Adrenal gland (tissue), 12 donors: Measurements from ENCODE around the gene VRK2. TPM values are rescaled to one million over a fixed set of nuclear protein-coding genes. Genes with fewer than 3 reads are reported as not detected.
"Not testable (repeated sequence)": the region's sequence is repeated elsewhere in the genome, so short reads cannot be mapped to it uniquely, and the experiment has no call there.

Experiments
- DNase-seq, 7 donors: peaks; one replicate each; pipeline ENCODE4 v3.0.0-alpha.2; 2019 to 2020
- H3K27ac ChIP-seq, 5 donors: fragments of 200-600 bp; sonication (generic) in 4 of 5; 1 replicate in 3 of 5; 2 replicates in 2 of 5; pipeline versions ENCODE4 v1.5.1 to v1.8.0; 2016 to 2020; ENCODE audit warnings: mild to moderate bottlenecking in 1 of 5
- H3K27me3 ChIP-seq: fragments of 200-600 bp; 2 replicates; pipeline ENCODE4 v1.8.0; 2021
- H3K36me3 ChIP-seq, 2 donors: fragments of 200-600 bp; replicated peaks in 1 of 2; 1 replicate in 1 of 2; 2 replicates in 1 of 2; pipeline versions ENCODE4 v1.5.1 to v1.8.0; 2018 to 2022
- H3K4me1 ChIP-seq, 2 donors: fragments of 200-600 bp; replicated peaks in 1 of 2; 1 replicate in 1 of 2; 2 replicates in 1 of 2; pipeline versions ENCODE4 v1.5.1 to v1.8.0; 2018 to 2021
- H3K4me3 ChIP-seq, 4 donors: fragments of 200-600 bp; sonication (generic) in 3 of 4; one replicate each; pipeline ENCODE4 v1.5.1; 2016 to 2018
- H3K9me3 ChIP-seq, 3 donors: fragments of 200-600 bp; sonication (generic) in 1 of 3; replicated peaks in 1 of 3; 1 replicate in 2 of 3; 2 replicates in 1 of 3; pipeline versions ENCODE4 v1.5.1 to v1.8.0; 2016 to 2021
- POLR2A ChIP-seq, 2 donors: fragments of 450-650 bp; IDR thresholded peaks; one replicate each; pipeline ENCODE4 v1.6.1; 2017; ENCODE audit warnings: antibody characterized with exemption in 2 of 2, mild to moderate bottlenecking in 2 of 2, moderate library complexity in 1 of 2
- WGBS, 4 donors: extraction: QIAGEN DNeasy Blood & Tissue Kit in 2 of 4; methylation state at CpG; one replicate each; pipeline versions ENCODE4 v1.1.5 to v1.1.7; 2013 to 2017; 5-methylcytosine and 5-hydroxymethylcytosine counted together
- intact Hi-C, 2 donors: fragments of 100-400 bp; cut with DNase I; formaldehyde crosslinking; loops; one replicate each; pipeline versions ENCODE4 v1.14.1 to v1.15.0; 2022 to 2023
- polyA plus RNA-seq, 3 donors: library from polyadenylated mRNA; stranded (reverse); fragments of 200-250 nt in 2 of 3; fragments of 350-450 nt in 1 of 3; fragmentation: Illumina TruSeq in 1 of 3; extraction: RNeasy Lipid Tissue Mini Kit (QIAGEN cat#74804) in 1 of 3; gene quantifications; one replicate each; pipeline ENCODE4 v1.2.3, GENCODE V29; 2013 to 2014
- total RNA-seq, 9 donors: library from RNA; depleted of rRNA in 4 of 9; stranded (reverse); fragments of >200 nt in 4 of 9; fragments of 120-200 nt in 1 of 9; fragmentation: NEBNext Ultra II Directional in 1 of 9; extraction: Animal tissue kit (Norgen Biotek cat#: 25700) in 1 of 9; gene quantifications; one replicate each; pipeline versions ENCODE4 v1.1.0 to v1.2.4, GENCODE V29; 2013 to 2023
- TF ChIP-seq, protein P1 (sequence below), 6 experiments: fragments of 450-650 bp in 4 of 6; fragments of 200-600 bp in 2 of 6; sonication (generic) in 1 of 6; IDR thresholded peaks; 1 replicate in 5 of 6; 2 replicates in 1 of 6; pipeline versions ENCODE4 v1.5.1 to v1.8.0; 2016 to 2021; ENCODE audit warnings: antibody characterized with exemption in 6 of 6, mild to moderate bottlenecking in 2 of 6, moderate library complexity in 1 of 6
- donor health status: healthy with polysubstance abuse.
- donor health status: Bipolar disorder and iron deficiency.
- donor health status: DM: yes; HTN: yes; CAD: no.
- donor health status: DM: no; HTN: no; CAD: no.
- donor health status: DM: no; HTN: no; CAD: no.
- donor health status: DM: yes; HTN: yes; CAD: no.

VRK2 gene
- total and polyA plus RNA-seq, 12 donors, result 11.2 to 31.8 (median 19.6) TPM

DNA sequence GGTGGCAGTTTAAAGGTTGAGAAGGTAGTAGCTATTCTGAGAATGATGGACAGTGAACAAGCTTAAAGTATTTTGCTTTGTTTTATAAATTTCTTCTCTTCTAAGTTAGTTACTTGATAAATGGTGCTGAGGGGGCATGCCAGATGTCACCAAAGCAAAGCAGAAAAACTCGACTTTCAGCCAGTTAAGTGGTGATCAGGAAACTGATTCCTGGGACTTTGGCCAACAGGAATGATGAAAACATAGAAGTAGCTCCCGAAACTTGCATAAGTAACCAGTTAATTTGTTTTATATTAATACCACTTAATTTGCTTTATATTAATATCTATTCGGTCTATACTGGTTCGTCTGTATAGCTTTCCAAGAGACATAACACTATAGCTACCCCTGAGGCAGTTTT is 111.9 kb downstream of the VRK2 start:
- no peak for DNase-seq
- no peak overlapping the region for H3K4me3 ChIP-seq
- no peak for TF ChIP-seq POLR2A (IDR thresholded peaks at IDR 0.05)
- TF ChIP-seq, protein P1, sequence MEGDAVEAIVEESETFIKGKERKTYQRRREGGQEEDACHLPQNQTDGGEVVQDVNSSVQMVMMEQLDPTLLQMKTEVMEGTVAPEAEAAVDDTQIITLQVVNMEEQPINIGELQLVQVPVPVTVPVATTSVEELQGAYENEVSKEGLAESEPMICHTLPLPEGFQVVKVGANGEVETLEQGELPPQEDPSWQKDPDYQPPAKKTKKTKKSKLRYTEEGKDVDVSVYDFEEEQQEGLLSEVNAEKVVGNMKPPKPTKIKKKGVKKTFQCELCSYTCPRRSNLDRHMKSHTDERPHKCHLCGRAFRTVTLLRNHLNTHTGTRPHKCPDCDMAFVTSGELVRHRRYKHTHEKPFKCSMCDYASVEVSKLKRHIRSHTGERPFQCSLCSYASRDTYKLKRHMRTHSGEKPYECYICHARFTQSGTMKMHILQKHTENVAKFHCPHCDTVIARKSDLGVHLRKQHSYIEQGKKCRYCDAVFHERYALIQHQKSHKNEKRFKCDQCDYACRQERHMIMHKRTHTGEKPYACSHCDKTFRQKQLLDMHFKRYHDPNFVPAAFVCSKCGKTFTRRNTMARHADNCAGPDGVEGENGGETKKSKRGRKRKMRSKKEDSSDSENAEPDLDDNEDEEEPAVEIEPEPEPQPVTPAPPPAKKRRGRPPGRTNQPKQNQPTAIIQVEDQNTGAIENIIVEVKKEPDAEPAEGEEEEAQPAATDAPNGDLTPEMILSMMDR (IDR thresholded peaks at IDR 0.05), result no peak
- no peaks in the 10 kb centered on the region for H3K9me3 ChIP-seq
- intact Hi-C loops, result no loop called here
- H3K27me3 ChIP-seq, result no peaks in the 10 kb centered on the region
- H3K27ac ChIP-seq, result no peak overlapping the region
- no peaks in the 10 kb centered on the region for H3K4me1 ChIP-seq
- H3K36me3 ChIP-seq, result peaks cover 0 to 28% of the 10 kb centered on the region in 2 donors
- WGBS, 4 donors, result 80 to 90% (median 87%) methylated on average over 4 of the region's 4 CpGs

DNA sequence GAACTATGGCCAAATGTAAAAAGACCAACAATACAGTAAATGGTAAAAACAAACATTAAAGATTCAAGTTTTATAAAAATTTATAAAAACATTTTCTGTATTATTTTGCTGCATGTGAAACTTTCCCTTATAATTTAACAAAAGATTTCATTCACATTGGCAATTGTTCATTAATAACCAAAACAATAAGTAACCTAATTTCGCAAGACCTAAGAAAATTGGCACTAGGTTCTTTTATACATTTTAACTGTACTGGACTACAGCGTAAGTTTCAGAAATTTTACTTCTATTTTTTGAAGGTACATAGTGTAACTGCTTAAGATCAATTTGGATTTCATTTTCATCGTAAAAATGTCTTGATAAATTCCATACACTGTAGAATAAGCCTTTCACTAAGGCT is 117.3 kb downstream of the VRK2 start:
- Histone ChIP-seq H3K27ac (no peak overlapping the region), H3K4me3 (no peak overlapping the region), H3K36me3 (peaks cover 0 to 28% of the 10 kb centered on the region in 2 donors), H3K9me3 (no peaks in the 10 kb centered on the region), H3K4me1 (no peaks in the 10 kb centered on the region), H3K27me3 (no peaks in the 10 kb centered on the region)
- intact Hi-C loops, result no loop called here
- WGBS, 4 donors, result 97 to 99% (median 98%) methylated on average over 3 of the region's 3 CpGs
- DNase-seq, result no peak
- TF ChIP-seq, protein P1 (IDR thresholded peaks at IDR 0.05), result no peak
- no peak for TF ChIP-seq POLR2A (IDR thresholded peaks at IDR 0.05)

DNA sequence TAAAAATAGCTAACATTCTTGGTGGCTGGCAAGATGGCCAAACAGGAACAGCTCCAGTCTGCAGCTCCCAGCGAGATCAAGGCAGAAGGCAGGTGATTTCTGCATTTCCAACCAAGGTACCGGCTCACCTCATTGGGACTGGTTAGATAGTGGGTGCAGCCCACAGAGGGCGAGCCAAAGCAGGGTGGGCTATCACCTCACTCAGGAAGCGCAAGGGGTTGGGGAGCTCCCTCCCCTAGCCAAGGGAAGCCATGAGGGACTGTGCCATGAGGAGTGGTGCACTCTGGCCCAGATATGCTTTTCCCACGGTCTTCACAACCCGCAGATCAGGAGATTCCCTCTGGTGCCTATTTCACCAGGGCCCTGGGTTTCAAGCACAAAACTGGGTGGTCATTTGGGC is 121.5 kb downstream of the VRK2 start:
- H3K27ac ChIP-seq, H3K9me3 ChIP-seq, H3K36me3 ChIP-seq, intact Hi-C loops, H3K4me1 ChIP-seq, H3K4me3 ChIP-seq, H3K27me3 ChIP-seq, DNase-seq: not testable (repeated sequence)
- WGBS, 4 donors, result 91 to 100% (median 99%) methylated on average over 1 to 6 of the region's 6 CpGs

DNA sequence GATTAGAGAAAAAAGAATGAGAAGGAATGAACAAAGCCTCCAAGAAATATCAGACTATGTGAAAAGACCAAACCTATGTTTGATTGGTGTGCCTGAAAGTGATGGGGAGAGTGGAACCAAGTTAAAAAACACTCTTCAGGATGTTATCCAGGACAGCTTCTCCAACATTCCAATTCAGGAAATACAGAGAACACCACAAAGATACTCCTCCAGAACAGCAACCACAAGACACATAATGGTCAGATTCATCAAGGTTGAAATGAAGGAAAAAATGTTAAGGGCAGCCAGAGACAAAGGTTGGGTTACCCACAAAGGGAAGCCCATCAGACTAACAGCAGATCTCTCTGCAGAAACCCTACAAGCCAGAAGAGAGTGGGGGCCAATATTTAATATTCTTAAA is 123.2 kb downstream of the VRK2 start:
- H3K4me3 ChIP-seq, H3K36me3 ChIP-seq, intact Hi-C loops, H3K9me3 ChIP-seq, DNase-seq, H3K4me1 ChIP-seq, H3K27ac ChIP-seq, H3K27me3 ChIP-seq: not testable (repeated sequence)

DNA sequence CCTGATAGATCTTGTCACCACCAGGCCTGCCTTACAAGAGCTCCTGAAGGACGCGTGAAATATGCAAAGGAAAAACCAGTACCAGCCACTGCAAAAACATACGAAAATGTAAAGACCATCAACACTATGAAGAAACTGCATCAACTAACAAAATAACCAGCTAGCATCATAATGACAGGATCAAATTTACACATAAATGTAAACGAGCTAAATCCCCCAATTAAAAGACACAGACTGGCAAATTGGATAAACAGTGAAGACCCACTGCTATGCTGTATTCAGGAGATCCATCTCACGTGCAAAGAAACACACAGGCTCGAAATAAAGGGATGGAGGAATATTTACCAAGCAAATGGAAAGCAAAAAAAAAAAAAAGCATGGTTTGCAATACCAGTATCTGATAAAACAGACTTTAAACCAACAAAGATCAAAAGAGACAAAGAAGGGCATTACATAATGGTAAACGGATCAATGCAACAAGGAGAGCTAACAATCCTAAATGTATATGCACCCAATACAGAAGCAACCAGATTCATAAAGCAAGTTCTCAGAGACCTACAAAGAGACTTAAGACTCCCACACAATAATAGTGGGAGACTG is 123.8 kb downstream of the VRK2 start:
- 94 to 98% (median 97%) methylated on average over 7 of the region's 7 CpGs for WGBS, 4 donors
- intact Hi-C loops, DNase-seq, H3K4me3 ChIP-seq, H3K27me3 ChIP-seq, H3K9me3 ChIP-seq, H3K36me3 ChIP-seq, H3K27ac ChIP-seq, H3K4me1 ChIP-seq: not testable (repeated sequence)

DNA sequence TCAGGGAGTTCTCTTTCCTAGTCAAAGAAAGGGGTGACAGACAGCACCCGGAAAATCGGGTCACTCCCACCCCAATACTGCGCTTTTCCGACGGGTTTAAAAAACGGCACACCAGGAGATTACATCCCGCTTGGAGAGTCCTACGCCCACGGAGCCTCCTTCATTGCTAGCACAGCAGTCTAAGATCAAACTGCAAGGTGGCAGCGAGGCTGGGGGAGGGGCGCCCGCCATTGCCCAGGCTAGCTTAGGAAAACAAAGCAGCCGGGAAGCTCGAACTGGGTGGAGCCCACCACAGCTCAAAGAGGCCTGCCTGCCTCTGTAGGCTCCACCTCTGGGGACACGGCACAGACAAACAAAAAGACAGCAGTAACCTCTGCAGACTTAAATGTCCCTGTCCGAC is 125.2 kb downstream of the VRK2 start:
- H3K4me3 ChIP-seq, H3K36me3 ChIP-seq, H3K9me3 ChIP-seq, DNase-seq, H3K27me3 ChIP-seq, intact Hi-C loops, H3K4me1 ChIP-seq, H3K27ac ChIP-seq: not testable (repeated sequence)
- 91 to 97% (median 95%) methylated on average over 10 to 16 of the region's 16 CpGs for WGBS, 4 donors

DNA sequence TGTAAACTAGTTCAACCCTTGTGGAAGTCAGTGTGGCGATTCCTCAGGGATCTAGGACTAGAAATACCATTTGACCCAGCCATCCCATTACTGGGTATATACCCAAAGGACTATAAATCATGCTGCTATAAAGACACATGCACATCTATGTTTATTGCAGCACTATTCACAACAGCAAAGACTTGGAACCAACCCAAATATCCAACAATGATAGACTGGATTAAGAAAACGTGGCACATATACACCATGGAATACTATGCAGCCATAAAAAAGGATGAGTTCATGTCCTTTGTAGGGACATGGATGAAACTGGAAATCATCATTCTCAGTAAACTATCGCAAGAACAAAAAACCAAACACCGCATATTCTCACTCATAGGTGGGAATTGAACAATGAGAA is 130.6 kb downstream of the VRK2 start:
- H3K4me1 ChIP-seq, H3K27me3 ChIP-seq, DNase-seq, H3K27ac ChIP-seq, H3K9me3 ChIP-seq, intact Hi-C loops, H3K36me3 ChIP-seq, H3K4me3 ChIP-seq: not testable (repeated sequence)
- WGBS, 4 donors, result 83 to 100% (median 91%) methylated on average over 1 to 2 of the region's 4 CpGs

DNA sequence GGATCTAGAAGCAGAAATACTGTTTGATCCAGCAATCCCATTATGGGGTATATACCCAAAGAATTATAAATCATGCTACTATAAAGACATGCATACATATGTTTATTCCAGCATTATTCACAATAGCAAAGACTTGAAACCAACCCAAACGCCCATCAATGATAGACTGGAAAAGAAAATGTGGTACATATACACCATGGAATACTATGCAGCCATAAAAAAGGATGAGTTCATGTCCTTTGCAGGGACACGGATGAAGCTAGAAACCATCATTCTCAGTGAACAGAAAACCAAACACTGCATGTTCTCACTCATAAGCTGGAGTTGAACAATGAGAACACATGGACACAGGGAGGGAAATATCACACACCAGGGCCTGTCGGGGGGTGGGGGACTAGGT is 133.6 kb downstream of the VRK2 start:
- H3K4me1 ChIP-seq, H3K36me3 ChIP-seq, DNase-seq, H3K27ac ChIP-seq, H3K9me3 ChIP-seq, H3K4me3 ChIP-seq, H3K27me3 ChIP-seq, intact Hi-C loops: not testable (repeated sequence)
- 97 to 100% (median 99%) methylated on average over 3 of the region's 3 CpGs for WGBS, 4 donors
